ENCODE data around the gene MYCBPAP.

MYCBPAP gene

GRCh38 chr17:50541402-50541715 lies 33.1 kb downstream of the MYCBPAP start:
- H4K20me1 ChIP-seq, result peaks cover 0 to 4% (median 0%) of the 10 kb centered on the region in 11 experiments; a peak in 1 of 22 replicates
- peaks cover 35 to 56% (median 45%) of the 10 kb centered on the region in 10 experiments for H3K4me1 ChIP-seq
- no peaks in the 10 kb centered on the region; a peak in 1 of 22 replicates for H3K27me3 ChIP-seq
- peak overlapping the region; percentile 89 to 98 (median 96) for H3K4me2 ChIP-seq
- H3K4me3 ChIP-seq, result peak overlapping the region; percentile 52 to 72 (median 64)
- H3K9ac ChIP-seq, result peak overlapping the region; percentile 56 to 80 (median 73)
- H3K36me3 ChIP-seq, result no peaks in the 10 kb centered on the region
- H3K9me3 ChIP-seq (replicated peaks in 1 of 11), result no peaks in the 10 kb centered on the region
- H3K27ac ChIP-seq, result peak overlapping the region in 10 of 11 experiments; percentile 36 to 68 (median 54); a peak in 16 of 22 replicates
- no peak for TF ChIP-seq Cebpa-rat (IDR thresholded peaks at IDR 0.05)

GRCh38 chr17:50541716-50542688 lies 33.8 kb downstream of the MYCBPAP start:
- Histone ChIP-seq H3K9ac (peak overlapping the region; percentile 56 to 80 (median 73)), H3K4me2 (peak overlapping the region; percentile 89 to 98 (median 96)), H3K36me3 (no peaks in the 10 kb centered on the region), H4K20me1 (no peaks in the 10 kb centered on the region), H3K4me1 (peaks cover 35 to 62% (median 49%) of the 10 kb centered on the region in 10 experiments), H3K27ac (peak overlapping the region in 10 of 11 experiments; percentile 36 to 68 (median 54); a peak in 20 of 22 replicates), H3K4me3 (peak overlapping the region; percentile 52 to 72 (median 64)), H3K27me3 (no peaks in the 10 kb centered on the region), H3K9me3 (replicated peaks in 1 of 11) (no peaks in the 10 kb centered on the region)
- TF ChIP-seq Cebpa-rat (IDR thresholded peaks at IDR 0.05), result no peak

- H3K4me2 ChIP-seq, result peak overlapping the region; percentile 89 to 98 (median 96)
- H3K4me1 ChIP-seq, result peaks cover 42 to 71% (median 52%) of the 10 kb centered on the region in 10 experiments
- no peaks in the 10 kb centered on the region for H4K20me1 ChIP-seq
- peak overlapping the region in 9 of 11 experiments; percentile 56 to 80 (median 75); a peak in 14 of 22 replicates for H3K9ac ChIP-seq
- peak overlapping the region in 8 of 10 experiments; percentile 52 to 72 (median 66); a peak in 11 of 20 replicates for H3K4me3 ChIP-seq
- peak overlapping the region in 2 of 11 experiments; percentile 52; a peak in 1 of 22 replicates for H3K27ac ChIP-seq
- TF ChIP-seq Cebpa-rat (IDR thresholded peaks at IDR 0.05), result no peak
- no peaks in the 10 kb centered on the region for H3K9me3 ChIP-seq (replicated peaks in 1 of 11)
- H3K27me3 ChIP-seq, result no peaks in the 10 kb centered on the region
- no peaks in the 10 kb centered on the region for H3K36me3 ChIP-seq
These were observed 34.8 kb downstream of the MYCBPAP start for GRCh38 chr17:50542795-50543774.

DNA sequence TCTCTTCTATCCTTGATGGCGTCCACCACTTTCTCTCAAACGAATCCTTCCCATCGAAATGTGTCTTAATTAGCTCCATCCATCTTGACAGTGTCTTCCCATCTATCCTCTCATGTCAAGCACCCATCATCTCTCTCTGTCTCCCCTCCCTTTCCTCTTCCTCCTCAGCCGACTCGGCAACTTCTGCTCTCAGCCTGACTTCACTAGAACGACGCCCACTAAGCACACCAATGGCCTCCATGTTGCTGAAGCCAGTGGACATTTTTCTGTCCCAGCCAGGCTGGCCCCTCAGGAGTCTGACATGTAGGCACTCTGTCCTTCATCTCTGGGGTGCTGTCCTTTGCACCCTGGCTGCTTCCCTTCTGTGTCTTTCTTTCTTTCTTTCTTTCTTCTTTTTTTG lies 36.3 kb downstream of the MYCBPAP start:
- Histone ChIP-seq H3K27me3 (no peaks in the 10 kb centered on the region), H3K4me2 (peak overlapping the region in 5 of 11 experiments; percentile 9 to 43 (median 23); a peak in 7 of 22 replicates), H3K27ac (no peak overlapping the region), H3K9me3 (replicated peaks in 1 of 11) (no peaks in the 10 kb centered on the region), H3K4me3 (no peak overlapping the region), H3K4me1 (peaks cover 31 to 57% (median 38%) of the 10 kb centered on the region in 10 experiments), H3K36me3 (no peaks in the 10 kb centered on the region), H3K9ac (no peak overlapping the region), H4K20me1 (no peaks in the 10 kb centered on the region)
- no peak for TF ChIP-seq Cebpa-rat (IDR thresholded peaks at IDR 0.05)

GRCh38 chr17:50545311-50545710 lies 37.1 kb downstream of the MYCBPAP start:
- no peaks in the 10 kb centered on the region for H4K20me1 ChIP-seq
- no peaks in the 10 kb centered on the region for H3K9me3 ChIP-seq (replicated peaks in 1 of 11)
- no peak overlapping the region for H3K27ac ChIP-seq
- no peak for TF ChIP-seq Cebpa-rat (IDR thresholded peaks at IDR 0.05)
- no peak overlapping the region for H3K9ac ChIP-seq
- no peak overlapping the region for H3K4me2 ChIP-seq
- H3K4me3 ChIP-seq, result no peak overlapping the region
- H3K4me1 ChIP-seq, result peaks cover 31 to 56% (median 34%) of the 10 kb centered on the region in 10 experiments
- no peaks in the 10 kb centered on the region for H3K27me3 ChIP-seq
- no peaks in the 10 kb centered on the region for H3K36me3 ChIP-seq

DNA sequence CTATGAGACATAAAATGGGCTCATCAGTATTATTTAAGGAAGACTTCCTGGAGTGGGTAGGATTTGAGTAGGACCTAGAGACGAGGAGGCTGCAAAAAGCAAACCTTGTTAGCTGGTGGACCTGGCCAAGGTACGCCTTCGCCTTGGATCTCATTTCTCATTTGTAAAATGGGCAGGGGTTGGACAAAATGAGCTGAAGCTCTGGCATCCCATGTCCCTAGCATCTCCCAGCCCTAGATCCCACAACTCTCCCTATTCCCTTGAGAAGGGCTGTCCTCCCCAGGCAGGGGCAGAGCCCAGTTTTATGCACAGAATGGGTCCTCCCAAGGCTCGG lies 38.4 kb downstream of the MYCBPAP start:
- Histone ChIP-seq H4K20me1 (0 out of 22 replicates have a peak, but pooled peaks cover 0 to 5% (median 0%) of the 10 kb centered on the region in 11 experiments), H3K9me3 (replicated peaks in 1 of 11) (no peaks in the 10 kb centered on the region), H3K27me3 (no peaks in the 10 kb centered on the region), H3K36me3 (no peaks in the 10 kb centered on the region), H3K4me2 (peak overlapping the region; percentile 83 to 93 (median 90)), H3K4me1 (peaks cover 23 to 46% (median 25%) of the 10 kb centered on the region in 10 experiments), H3K9ac (peak overlapping the region in 10 of 11 experiments; percentile 64 to 83 (median 80); a peak in 16 of 22 replicates), H3K27ac (no peak overlapping the region), H3K4me3 (peak overlapping the region in 9 of 10 experiments; percentile 51 to 72 (median 60); a peak in 13 of 20 replicates)
- no peak for TF ChIP-seq Cebpa-rat (IDR thresholded peaks at IDR 0.05)

DNA sequence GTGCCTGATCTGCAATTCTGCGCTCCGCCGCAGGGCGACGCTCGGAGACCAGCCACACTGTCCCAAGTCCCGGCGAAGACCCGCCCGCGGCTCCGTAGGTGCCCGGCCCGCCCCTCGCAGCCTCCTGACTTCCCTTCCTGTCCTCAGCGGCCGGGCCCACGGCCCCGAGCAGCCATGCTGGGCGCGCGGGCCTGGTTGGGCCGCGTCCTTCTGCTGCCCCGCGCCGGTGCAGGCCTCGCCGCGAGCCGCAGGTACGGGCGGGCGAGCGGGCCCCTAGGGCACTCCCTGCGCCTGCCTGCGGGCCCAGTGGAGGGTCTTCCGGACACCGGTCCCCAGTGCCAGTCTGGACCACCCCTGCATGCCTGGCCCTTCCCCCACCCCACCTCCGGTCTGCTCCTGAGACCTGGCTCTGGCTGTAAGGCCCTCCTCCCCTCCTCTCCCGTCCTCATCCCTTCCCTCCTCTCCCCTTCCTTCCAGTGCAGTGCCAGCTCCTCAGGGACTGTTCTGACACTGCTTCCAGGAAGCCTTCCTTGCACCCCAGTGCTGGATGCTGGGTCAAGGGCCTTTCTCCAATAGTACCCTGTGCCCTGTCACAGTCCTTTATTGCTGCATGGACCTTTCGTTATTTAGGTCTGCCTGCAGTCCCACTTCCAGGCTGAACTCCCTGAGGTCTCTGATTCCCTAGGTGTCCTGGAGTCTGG lies 38.9 kb downstream of the MYCBPAP start, which contains the start of gene SPATA20:
SPATA20 (plus strand) TSS at position 140 of the 701 bp plus-strand sequence; CDS start at position 175, 35 bp downstream.
- Histone ChIP-seq H3K36me3 (no peaks in the 10 kb centered on the region), H3K9ac (peak within 1 kb of the TSS; percentile 64 to 83 (median 79)), H3K9me3 (replicated peaks in 1 of 11) (no peaks in the 10 kb centered on the region), H3K4me1 (peaks cover 21 to 45% (median 24%) of the 10 kb centered on the region in 10 experiments), H3K27ac (peak within 1 kb of the TSS in 10 of 11 experiments; percentile 41 to 82 (median 64); a peak in 19 of 22 replicates), H3K4me3 (peak within 1 kb of the TSS; percentile 51 to 72 (median 60)), H3K27me3 (no peaks in the 10 kb centered on the region), H3K4me2 (peak within 1 kb of the TSS; percentile 83 to 93 (median 90)), H4K20me1 (0 out of 22 replicates have a peak, but pooled peaks cover 0 to 5% (median 0%) of the 10 kb centered on the region in 11 experiments)
- TF ChIP-seq Cebpa-rat (IDR thresholded peaks at IDR 0.05), result no peak

- Histone ChIP-seq H3K9ac (peak overlapping the region in 8 of 11 experiments; percentile 69 to 83 (median 80); a peak in 11 of 22 replicates), H3K27me3 (no peaks in the 10 kb centered on the region), H3K27ac (peak overlapping the region in 4 of 11 experiments; percentile 62 to 82 (median 76); a peak in 6 of 22 replicates), H3K36me3 (no peaks in the 10 kb centered on the region), H3K4me2 (peak overlapping the region; percentile 83 to 93 (median 90)), H3K4me3 (peak overlapping the region in 6 of 10 experiments; percentile 51 to 72 (median 62); a peak in 11 of 20 replicates), H3K9me3 (replicated peaks in 1 of 11) (no peaks in the 10 kb centered on the region), H3K4me1 (peaks cover 15 to 39% (median 19%) of the 10 kb centered on the region in 10 experiments), H4K20me1 (0 out of 22 replicates have a peak, but pooled peaks cover 0 to 5% (median 0%) of the 10 kb centered on the region in 11 experiments)
- no peak for TF ChIP-seq Cebpa-rat (IDR thresholded peaks at IDR 0.05)
These were observed 39.5 kb downstream of the MYCBPAP start for GRCh38 chr17:50547736-50548083.
